Urinary bladder (tissue), 4 donors: ENCODE data around the gene MAP2K6. TPM values are rescaled to one million over a fixed set of nuclear protein-coding genes. Genes with fewer than 3 reads are reported as not detected.

Experiments
- DNase-seq: peaks from one replicate; pipeline ENCODE4 v3.0.0-alpha.2; 2015; ENCODE audit errors: extremely low spot score
- H3K27ac ChIP-seq: one replicate; pipeline ENCODE4 v1.5.1; 2013; ENCODE audit warnings: low read depth, mild to moderate bottlenecking, moderate library complexity
- H3K36me3 ChIP-seq: one replicate; pipeline ENCODE4 v1.6.1; 2013; ENCODE audit warnings: mild to moderate bottlenecking, moderate library complexity; ENCODE audit not compliant: insufficient read depth
- H3K4me1 ChIP-seq: one replicate; pipeline ENCODE4 v1.6.1; 2013; ENCODE audit warnings: mild to moderate bottlenecking, moderate library complexity; ENCODE audit not compliant: insufficient read depth
- H3K4me3 ChIP-seq: one replicate; pipeline ENCODE4 v1.5.1; 2013; ENCODE audit warnings: low read depth, low read length
- WGBS: extraction: QIAGEN DNeasy Blood & Tissue Kit; methylation state at CpG from one replicate; pipeline ENCODE4 v1.1.7; 2013; 5-methylcytosine and 5-hydroxymethylcytosine counted together
- polyA plus RNA-seq: library from polyadenylated mRNA; stranded (reverse); fragments of 200-250 nt; gene quantifications from one replicate; pipeline ENCODE4 v1.2.3, GENCODE V29; 2013
- total RNA-seq: library from RNA; depleted of rRNA; stranded (reverse); fragments of >200 nt; gene quantifications from one replicate; pipeline ENCODE4 v1.2.3, GENCODE V29; 2014
- donor health status: healthy with polysubstance abuse.
- donor health status: healthy.

Gene MAP2K6
- total and polyA plus RNA-seq, 2 donors = 2.6 to 32.3 TPM

GRCh38 chr17:69412251-69412671 lies 2.2 kb upstream of the MAP2K6 start:
- no peak for DNase-seq
- WGBS = 79% methylated on average over 4 of the region's 4 CpGs
- Histone ChIP-seq H3K27ac (no peak overlapping the region), H3K4me1 (no peaks in the 10 kb centered on the region), H3K36me3 (no peaks in the 10 kb centered on the region), H3K4me3 (no peak overlapping the region)

- DNase-seq = no peak
- 8% methylated on average over 6 of the region's 6 CpGs for WGBS
- H3K4me1 ChIP-seq = no peaks in the 10 kb centered on the region
- H3K36me3 ChIP-seq = no peaks in the 10 kb centered on the region
- H3K27ac ChIP-seq = no peak overlapping the region
- peak overlapping the region; percentile 57 for H3K4me3 ChIP-seq
Measured at GRCh38 chr17:69415431-69415830, 934 bp downstream of the MAP2K6 start.

- H3K4me1 ChIP-seq = no peaks in the 10 kb centered on the region
- no peak overlapping the region for H3K4me3 ChIP-seq
- 36% methylated on average over 5 of the region's 5 CpGs for WGBS
- DNase-seq = no peak
- no peak overlapping the region for H3K27ac ChIP-seq
- no peaks in the 10 kb centered on the region for H3K36me3 ChIP-seq
Measured at GRCh38 chr17:69417545-69418483, 3.3 kb downstream of the MAP2K6 start.

- DNase-seq = no peak
- no peaks in the 10 kb centered on the region for H3K36me3 ChIP-seq
- WGBS = 78% methylated on average over 2 of the region's 2 CpGs
- H3K4me3 ChIP-seq = no peak overlapping the region
- H3K27ac ChIP-seq = no peak overlapping the region
- H3K4me1 ChIP-seq = no peaks in the 10 kb centered on the region
Measured at GRCh38 chr17:69418535-69418934, 4.0 kb downstream of the MAP2K6 start.

GRCh38 chr17:69423450-69423849 lies 9.0 kb downstream of the MAP2K6 start:
- no peak for DNase-seq
- H3K36me3 ChIP-seq = no peaks in the 10 kb centered on the region
- no peak overlapping the region for H3K27ac ChIP-seq
- H3K4me1 ChIP-seq = peaks cover 5% of the 10 kb centered on the region
- no peak overlapping the region for H3K4me3 ChIP-seq
- 66% methylated on average over 5 of the region's 5 CpGs for WGBS

GRCh38 chr17:69424287-69425041 lies 10.0 kb downstream of the MAP2K6 start:
- Histone ChIP-seq H3K4me3 (no peak overlapping the region), H3K36me3 (no peaks in the 10 kb centered on the region), H3K4me1 (peaks cover 5% of the 10 kb centered on the region), H3K27ac (no peak overlapping the region)
- 96% methylated on average over 8 of the region's 8 CpGs for WGBS
- no peak for DNase-seq

GRCh38 chr17:69425978-69426377 lies 11.5 kb downstream of the MAP2K6 start:
- peaks cover 5% of the 10 kb centered on the region for H3K4me1 ChIP-seq
- H3K4me3 ChIP-seq = no peak overlapping the region
- no peak overlapping the region for H3K27ac ChIP-seq
- WGBS = 71% methylated on average over 3 of the region's 3 CpGs
- no peak for DNase-seq
- no peaks in the 10 kb centered on the region for H3K36me3 ChIP-seq

GRCh38 chr17:69427486-69428197 lies 13.1 kb downstream of the MAP2K6 start:
- DNase-seq = no peak
- peaks cover 5% of the 10 kb centered on the region for H3K4me1 ChIP-seq
- no peaks in the 10 kb centered on the region for H3K36me3 ChIP-seq
- H3K27ac ChIP-seq = no peak overlapping the region
- 92% methylated on average over 2 of the region's 2 CpGs for WGBS
- no peak overlapping the region for H3K4me3 ChIP-seq

GRCh38 chr17:69428252-69428980 lies 13.9 kb downstream of the MAP2K6 start:
- Histone ChIP-seq H3K4me3 (no peak overlapping the region), H3K27ac (no peak overlapping the region), H3K36me3 (no peaks in the 10 kb centered on the region), H3K4me1 (peaks cover 5% of the 10 kb centered on the region)
- no peak for DNase-seq
- WGBS = 80% methylated on average over 6 of the region's 6 CpGs

GRCh38 chr17:69430488-69430887 lies 16.0 kb downstream of the MAP2K6 start:
- Histone ChIP-seq H3K27ac (no peak overlapping the region), H3K36me3 (no peaks in the 10 kb centered on the region), H3K4me3 (no peak overlapping the region), H3K4me1 (peaks cover 5% of the 10 kb centered on the region)
- DNase-seq = no peak
- WGBS = 54% methylated on average over 4 of the region's 4 CpGs

- peaks cover 5% of the 10 kb centered on the region for H3K4me1 ChIP-seq
- no peak for DNase-seq
- H3K27ac ChIP-seq = no peak overlapping the region
- H3K36me3 ChIP-seq = no peaks in the 10 kb centered on the region
- H3K4me3 ChIP-seq = no peak overlapping the region
- WGBS = 97% methylated on average over 3 of the region's 3 CpGs
Measured at GRCh38 chr17:69431835-69432234, 17.3 kb downstream of the MAP2K6 start.

- H3K36me3 ChIP-seq = no peaks in the 10 kb centered on the region
- H3K4me1 ChIP-seq = peaks cover 1% of the 10 kb centered on the region
- DNase-seq = no peak
- WGBS = 61% methylated on average over 3 of the region's 3 CpGs
- no peak overlapping the region for H3K27ac ChIP-seq
- no peak overlapping the region for H3K4me3 ChIP-seq
Measured at GRCh38 chr17:69433093-69433492, 18.6 kb downstream of the MAP2K6 start.

GRCh38 chr17:69434164-69434579 lies 19.7 kb downstream of the MAP2K6 start:
- 32% methylated on average over 3 of the region's 3 CpGs for WGBS
- DNase-seq = no peak
- H3K27ac ChIP-seq = no peak overlapping the region
- no peaks in the 10 kb centered on the region for H3K36me3 ChIP-seq
- no peak overlapping the region for H3K4me3 ChIP-seq
- no peaks in the 10 kb centered on the region for H3K4me1 ChIP-seq
